ENCODE data around the gene ST8SIA1. TPM values are rescaled to one million over a fixed set of nuclear protein-coding genes. Genes with fewer than 3 reads are reported as not detected.

Gene ST8SIA1
- total RNA-seq, 1 donor from 2014 or later, result 1.8 TPM

- Mint-ChIP-seq H3K4me3 (no peak overlapping the region), H3K36me3 (peaks cover 10% of the 10 kb centered on the region), H3K27ac (no peak overlapping the region), H3K9me3 (no peaks in the 10 kb centered on the region), H3K27me3 (ENCODE audit: insufficient read depth, low read depth) (no peaks in the 10 kb centered on the region), H3K4me1 (peaks cover 9% of the 10 kb centered on the region)
- no peaks in the 10 kb centered on the region for H3F3A ChIP-seq (ENCODE audit: low read depth)
- no peaks in the 10 kb centered on the region for H3K27me3 ChIP-seq
- no peaks in the 10 kb centered on the region for H3K79me2 ChIP-seq (ENCODE audit: low read depth)
- no peak overlapping the region for H3K4me2 ChIP-seq
- no peak overlapping the region for H3K4me3 ChIP-seq
- no peak overlapping the region for H3K9ac ChIP-seq
- no peaks in the 10 kb centered on the region for H3K9me3 ChIP-seq (ENCODE audit: low read depth)
- TF ChIP-seq CTCF (IDR thresholded peaks at IDR 0.05), result no peak
- no peak for TF ChIP-seq EZH2phosphoT487 (IDR thresholded peaks at IDR 0.05)
- no peak for TF ChIP-seq EZH2 (IDR thresholded peaks at IDR 0.05)
- H3K27ac ChIP-seq, result no peak overlapping the region
- peaks cover 30% of the 10 kb centered on the region for H3K4me1 ChIP-seq
- no peaks in the 10 kb centered on the region for H3K36me3 ChIP-seq
- no peak for DNase-seq (ENCODE audit: low spot score)
- no peak overlapping the region for H2AFZ ChIP-seq (replicated peaks)
- H4K20me1 ChIP-seq (ENCODE audit: low read depth), result no peaks in the 10 kb centered on the region
Measured at GRCh38 chr12:22248121-22248520, 86.4 kb downstream of the ST8SIA1 start.

GRCh38 chr12:22246217-22246846, 88.2 kb downstream of the ST8SIA1 start:
- Histone ChIP-seq H3K9me3 (ENCODE audit: low read depth) (no peaks in the 10 kb centered on the region), H3K27me3 (no peaks in the 10 kb centered on the region), H3K79me2 (ENCODE audit: low read depth) (no peaks in the 10 kb centered on the region), H2AFZ (replicated peaks) (peak overlapping the region; percentile 30), H3K27ac (no peak overlapping the region), H3F3A (ENCODE audit: low read depth) (peaks cover 9% of the 10 kb centered on the region), H3K9ac (no peak overlapping the region), H3K4me1 (peaks cover 45% of the 10 kb centered on the region), H3K4me2 (peak overlapping the region; percentile 5), H3K4me3 (no peak overlapping the region), H3K36me3 (no peaks in the 10 kb centered on the region), H4K20me1 (ENCODE audit: low read depth) (no peaks in the 10 kb centered on the region)
- peaks cover under 1% of the 10 kb centered on the region for H3K27me3 Mint-ChIP-seq (ENCODE audit: insufficient read depth, low read depth)
- DNase-seq (ENCODE audit: low spot score), result no peak
- no peak overlapping the region for H3K27ac Mint-ChIP-seq
- H3K4me3 Mint-ChIP-seq, result no peak overlapping the region
- H3K4me1 Mint-ChIP-seq, result peaks cover 14% of the 10 kb centered on the region
- H3K36me3 Mint-ChIP-seq, result peaks cover 10% of the 10 kb centered on the region
- H3K9me3 Mint-ChIP-seq, result no peaks in the 10 kb centered on the region
- TF ChIP-seq EZH2 (IDR thresholded peaks at IDR 0.05) (no peak), EZH2phosphoT487 (IDR thresholded peaks at IDR 0.05) (no peak), CTCF (IDR thresholded peaks at IDR 0.05) (no peak)

- H3K9ac ChIP-seq, result no peak overlapping the region
- peak overlapping the region; percentile 66 for H3K4me2 ChIP-seq
- H3K27me3 ChIP-seq, result no peaks in the 10 kb centered on the region
- no peaks in the 10 kb centered on the region for H3K9me3 ChIP-seq (ENCODE audit: low read depth)
- no peak overlapping the region for H3K4me3 Mint-ChIP-seq
- H3K4me3 ChIP-seq, result peak overlapping the region; percentile 4
- H3F3A ChIP-seq (ENCODE audit: low read depth), result peaks cover 9% of the 10 kb centered on the region
- H3K27ac ChIP-seq, result peak overlapping the region; percentile 69
- no peaks in the 10 kb centered on the region for H3K36me3 ChIP-seq
- peaks cover 10% of the 10 kb centered on the region for H3K4me1 Mint-ChIP-seq
- peaks cover 2% of the 10 kb centered on the region for H3K36me3 Mint-ChIP-seq
- no peaks in the 10 kb centered on the region for H3K79me2 ChIP-seq (ENCODE audit: low read depth)
- peak; percentile 52 for DNase-seq (ENCODE audit: low spot score)
- no peaks in the 10 kb centered on the region for H4K20me1 ChIP-seq (ENCODE audit: low read depth)
- no peak overlapping the region for H3K27ac Mint-ChIP-seq
- peaks cover 2% of the 10 kb centered on the region for H3K27me3 Mint-ChIP-seq (ENCODE audit: insufficient read depth, low read depth)
- peaks cover 38% of the 10 kb centered on the region for H3K4me1 ChIP-seq
- H2AFZ ChIP-seq (replicated peaks), result no peak overlapping the region
- H3K9me3 Mint-ChIP-seq, result peaks cover 3% of the 10 kb centered on the region
- TF ChIP-seq CTCF (IDR thresholded peaks at IDR 0.05), result no peak
- no peak for TF ChIP-seq EZH2phosphoT487 (IDR thresholded peaks at IDR 0.05)
- no peak for TF ChIP-seq EZH2 (IDR thresholded peaks at IDR 0.05)
Measured at GRCh38 chr12:22242726-22243125, 91.8 kb downstream of the ST8SIA1 start.

Measured in neural progenitor cell (in vitro differentiated cells).